Stomach (tissue), 4 donors: ENCODE measurements around the gene MMP20.

Experiments used
- EP300 ChIP-seq: sonication (generic); formaldehyde crosslinking; IDR thresholded peaks from one replicate; pipeline ENCODE4 v1.6.1; 2017; ENCODE audit warnings: antibody characterized with exemption
- POLR2A ChIP-seq, 4 donors: fragments of 450-650 bp; IDR thresholded peaks; one replicate each; pipeline ENCODE4 v1.6.1; 2016; ENCODE audit warnings: antibody characterized with exemption in 4 of 4, control low read depth in 2 of 4, mild to moderate bottlenecking in 1 of 4, moderate library complexity in 1 of 4
- POLR2AphosphoS5 ChIP-seq, 3 donors: sonication (generic); formaldehyde crosslinking; IDR thresholded peaks; one replicate each; pipeline ENCODE4 v1.6.1; 2016; ENCODE audit warnings: antibody characterized with exemption in 3 of 3

- TF ChIP-seq POLR2AphosphoS5 (IDR thresholded peaks at IDR 0.05), result no peak
- no peak for TF ChIP-seq EP300
- TF ChIP-seq POLR2A (IDR thresholded peaks at IDR 0.05), result no peak
Observed at GRCh38 chr11:102583141-102583873, 41.8 kb downstream of the MMP20 start.
